Immature natural killer cell (primary cell): ENCODE results near the gene SLC25A18. TPM values are rescaled to one million over a fixed set of nuclear protein-coding genes. Genes with fewer than 3 reads are reported as not detected.

Source experiments
- DNase-seq, 3 donors: peaks; one replicate each; pipeline ENCODE4 v3.0.0; 2022; ENCODE audit warnings: mixed read lengths in 1 of 3
- H3K27ac Mint-ChIP-seq, 6 donors: one replicate each; pipeline ENCODE4 v1.8.0; 2020; ENCODE audit warnings: mixed read lengths in 6 of 6, mild to moderate bottlenecking in 5 of 6, inconsistent platforms in 4 of 6, moderate library complexity in 3 of 6
- H3K27me3 Mint-ChIP-seq, 3 donors: one replicate each; pipeline ENCODE4 v1.8.0; 2020 to 2021; ENCODE audit warnings: low read depth in 3 of 3, mild to moderate bottlenecking in 3 of 3, mixed read lengths in 3 of 3, moderate library complexity in 3 of 3, inconsistent platforms in 1 of 3
- H3K36me3 Mint-ChIP-seq, 3 donors: one replicate each; pipeline ENCODE4 v1.8.0; 2020; ENCODE audit warnings: mixed read lengths in 3 of 3, inconsistent platforms in 2 of 3, mild to moderate bottlenecking in 2 of 3
- H3K4me1 Mint-ChIP-seq, 2 donors: one replicate each; pipeline ENCODE4 v1.8.0; 2020; ENCODE audit warnings: inconsistent platforms in 2 of 2, mild to moderate bottlenecking in 2 of 2, mixed read lengths in 2 of 2, moderate library complexity in 1 of 2
- H3K4me3 Mint-ChIP-seq, 5 donors: one replicate each; pipeline ENCODE4 v1.8.0; 2020; ENCODE audit warnings: mild to moderate bottlenecking in 5 of 5, mixed read lengths in 5 of 5, inconsistent platforms in 3 of 5, moderate library complexity in 3 of 5
- H3K9me3 Mint-ChIP-seq, 6 donors: one replicate each; pipeline ENCODE4 v1.8.0; 2020; ENCODE audit warnings: mild to moderate bottlenecking in 6 of 6, mixed read lengths in 6 of 6, inconsistent platforms in 4 of 6, moderate library complexity in 3 of 6
- polyA plus RNA-seq, 3 donors: library from polyadenylated mRNA; unstranded; fragments of 300-500 nt; fragmentation: Illumina TruSeq; gene quantifications; one replicate each; pipeline ENCODE4 v1.2.3, GENCODE V29; 2021

SLC25A18 gene
- polyA plus RNA-seq, 3 donors from 2014 or later = 0.17 TPM; not detected in 2

- Mint-ChIP-seq H3K4me3 (no peak overlapping the region), H3K36me3 (no peaks in the 10 kb centered on the region), H3K27ac (no peak overlapping the region), H3K27me3 (peaks cover 0 to 6% (median 0%) of the 10 kb centered on the region in 3 donors), H3K4me1 (no peaks in the 10 kb centered on the region), H3K9me3 (no peaks in the 10 kb centered on the region)
- DNase-seq = no peak
Observed at GRCh38 chr22:17580441-17581031, 17.2 kb downstream of the SLC25A18 start.

- peaks cover 0 to 6% (median 0%) of the 10 kb centered on the region in 3 donors for H3K27me3 Mint-ChIP-seq
- no peaks in the 10 kb centered on the region for H3K4me1 Mint-ChIP-seq
- no peak for DNase-seq
- no peaks in the 10 kb centered on the region for H3K9me3 Mint-ChIP-seq
- H3K36me3 Mint-ChIP-seq = no peaks in the 10 kb centered on the region
- no peak overlapping the region for H3K4me3 Mint-ChIP-seq
- no peak overlapping the region for H3K27ac Mint-ChIP-seq
Observed at GRCh38 chr22:17581056-17581455, 17.8 kb downstream of the SLC25A18 start.

- Mint-ChIP-seq H3K27me3 (peaks cover 0 to 6% (median 0%) of the 10 kb centered on the region in 3 donors), H3K27ac (no peak overlapping the region), H3K9me3 (no peaks in the 10 kb centered on the region), H3K4me3 (no peak overlapping the region), H3K36me3 (no peaks in the 10 kb centered on the region), H3K4me1 (no peaks in the 10 kb centered on the region)
- DNase-seq = no peak
Observed at GRCh38 chr22:17581631-17582030, 18.3 kb downstream of the SLC25A18 start.

GRCh38 chr22:17583151-17583550, 19.9 kb downstream of the SLC25A18 start:
- no peak overlapping the region for H3K27ac Mint-ChIP-seq
- no peaks in the 10 kb centered on the region for H3K4me1 Mint-ChIP-seq
- H3K4me3 Mint-ChIP-seq = no peak overlapping the region

GRCh38 chr22:17586831-17587440, 23.6 kb downstream of the SLC25A18 start:
- Mint-ChIP-seq H3K4me3 (no peak overlapping the region), H3K27me3 (peaks cover 0 to 2% (median 0%) of the 10 kb centered on the region in 3 donors), H3K27ac (no peak overlapping the region), H3K36me3 (peaks cover 3 to 13% (median 3%) of the 10 kb centered on the region in 3 donors), H3K4me1 (no peaks in the 10 kb centered on the region), H3K9me3 (no peaks in the 10 kb centered on the region)
- DNase-seq = no peak

More at GRCh38 chr22:17583151-17583550, 19.9 kb downstream of the SLC25A18 start:
- H3K9me3 Mint-ChIP-seq = no peaks in the 10 kb centered on the region
- no peaks in the 10 kb centered on the region for H3K36me3 Mint-ChIP-seq
- no peak for DNase-seq
- H3K27me3 Mint-ChIP-seq = peaks cover 0 to 6% (median 0%) of the 10 kb centered on the region in 3 donors

GRCh38 chr22:17587629-17588028, 24.3 kb downstream of the SLC25A18 start:
- no peaks in the 10 kb centered on the region for H3K9me3 Mint-ChIP-seq
- no peak overlapping the region for H3K27ac Mint-ChIP-seq
- no peaks in the 10 kb centered on the region for H3K4me1 Mint-ChIP-seq
- peaks cover 3 to 19% (median 9%) of the 10 kb centered on the region in 3 donors for H3K36me3 Mint-ChIP-seq
- no peak overlapping the region for H3K4me3 Mint-ChIP-seq
- DNase-seq = no peak
- H3K27me3 Mint-ChIP-seq = peaks cover 0 to 2% (median 0%) of the 10 kb centered on the region in 3 donors

- H3K4me3 Mint-ChIP-seq = no peak overlapping the region
- H3K9me3 Mint-ChIP-seq = no peaks in the 10 kb centered on the region
- no peak for DNase-seq
- no peaks in the 10 kb centered on the region for H3K4me1 Mint-ChIP-seq
- peaks cover 3 to 24% (median 13%) of the 10 kb centered on the region in 3 donors for H3K36me3 Mint-ChIP-seq
- H3K27ac Mint-ChIP-seq = no peak overlapping the region
- peaks cover 0 to 2% (median 2%) of the 10 kb centered on the region in 3 donors for H3K27me3 Mint-ChIP-seq
Observed at GRCh38 chr22:17588606-17589005, 25.3 kb downstream of the SLC25A18 start.

- peaks cover 3 to 33% (median 21%) of the 10 kb centered on the region in 3 donors for H3K36me3 Mint-ChIP-seq
- H3K9me3 Mint-ChIP-seq = no peaks in the 10 kb centered on the region
- peaks cover 0 to 2% (median 2%) of the 10 kb centered on the region in 3 donors for H3K27me3 Mint-ChIP-seq
- no peak for DNase-seq
- H3K4me1 Mint-ChIP-seq = no peaks in the 10 kb centered on the region
- peak overlapping the region in 1 of 6 donors; percentile 55 for H3K27ac Mint-ChIP-seq
- H3K4me3 Mint-ChIP-seq = no peak overlapping the region
Observed at GRCh38 chr22:17589810-17590375, 26.6 kb downstream of the SLC25A18 start.

GRCh38 chr22:17590586-17590985, 27.3 kb downstream of the SLC25A18 start:
- Mint-ChIP-seq H3K4me1 (no peaks in the 10 kb centered on the region), H3K9me3 (no peaks in the 10 kb centered on the region), H3K27me3 (peaks cover 0 to 2% (median 2%) of the 10 kb centered on the region in 3 donors), H3K4me3 (no peak overlapping the region), H3K27ac (peak overlapping the region in 2 of 6 donors; percentile 53 to 55), H3K36me3 (peaks cover 3 to 33% (median 21%) of the 10 kb centered on the region in 3 donors)
- no peak for DNase-seq

GRCh38 chr22:17592201-17592600, 28.9 kb downstream of the SLC25A18 start:
- Mint-ChIP-seq H3K27me3 (peaks cover 0 to 2% (median 2%) of the 10 kb centered on the region in 3 donors), H3K4me3 (no peak overlapping the region), H3K4me1 (no peaks in the 10 kb centered on the region), H3K27ac (peak overlapping the region in 1 of 6 donors; percentile 35), H3K36me3 (peaks cover 10 to 44% (median 29%) of the 10 kb centered on the region in 3 donors), H3K9me3 (no peaks in the 10 kb centered on the region)
- no peak for DNase-seq

- DNase-seq = no peak
- peaks cover 0 to 2% (median 0%) of the 10 kb centered on the region in 3 donors for H3K27me3 Mint-ChIP-seq
- H3K4me3 Mint-ChIP-seq = no peak overlapping the region
- no peaks in the 10 kb centered on the region for H3K9me3 Mint-ChIP-seq
- H3K36me3 Mint-ChIP-seq = peaks cover 21 to 60% (median 40%) of the 10 kb centered on the region in 3 donors
- H3K4me1 Mint-ChIP-seq = peaks cover 2 to 8% of the 10 kb centered on the region in 2 donors
- H3K27ac Mint-ChIP-seq = no peak overlapping the region
Observed at GRCh38 chr22:17596226-17596625, 32.9 kb downstream of the SLC25A18 start.

- Mint-ChIP-seq H3K9me3 (no peaks in the 10 kb centered on the region), H3K27me3 (peaks cover 0 to 2% (median 0%) of the 10 kb centered on the region in 3 donors), H3K4me3 (no peak overlapping the region), H3K4me1 (peaks cover 3 to 8% of the 10 kb centered on the region in 2 donors), H3K27ac (no peak overlapping the region), H3K36me3 (peaks cover 18 to 53% (median 35%) of the 10 kb centered on the region in 3 donors)
- no peak for DNase-seq
Observed at GRCh38 chr22:17597217-17597616, 33.9 kb downstream of the SLC25A18 start.

- H3K27ac Mint-ChIP-seq = no peak overlapping the region
- no peaks in the 10 kb centered on the region for H3K27me3 Mint-ChIP-seq
- H3K36me3 Mint-ChIP-seq = peaks cover 18 to 45% (median 28%) of the 10 kb centered on the region in 3 donors
- no peak overlapping the region for H3K4me3 Mint-ChIP-seq
- H3K9me3 Mint-ChIP-seq = no peaks in the 10 kb centered on the region
- no peak for DNase-seq
- peaks cover 3 to 8% of the 10 kb centered on the region in 2 donors for H3K4me1 Mint-ChIP-seq
Observed at GRCh38 chr22:17598318-17598717, 35.0 kb downstream of the SLC25A18 start.

GRCh38 chr22:17601031-17601430, 37.7 kb downstream of the SLC25A18 start:
- H3K27ac Mint-ChIP-seq = peak overlapping the region in 5 of 6 donors; percentile 31 to 78 (median 62)
- peaks cover 19 to 37% (median 20%) of the 10 kb centered on the region in 3 donors for H3K36me3 Mint-ChIP-seq
- H3K4me3 Mint-ChIP-seq = no peak overlapping the region
- no peaks in the 10 kb centered on the region for H3K27me3 Mint-ChIP-seq
- H3K4me1 Mint-ChIP-seq = peaks cover 7 to 15% of the 10 kb centered on the region in 2 donors
- no peaks in the 10 kb centered on the region for H3K9me3 Mint-ChIP-seq
- DNase-seq = no peak
